ENCODE data around the gene FBXO4. TPM values are rescaled to one million over a fixed set of nuclear protein-coding genes. Genes with fewer than 3 reads are reported as not detected.

The FBXO4 gene
- total RNA-seq, 4 donors from 2014 or later, result 0.59 to 21.8 (median 15.5) TPM

DNA sequence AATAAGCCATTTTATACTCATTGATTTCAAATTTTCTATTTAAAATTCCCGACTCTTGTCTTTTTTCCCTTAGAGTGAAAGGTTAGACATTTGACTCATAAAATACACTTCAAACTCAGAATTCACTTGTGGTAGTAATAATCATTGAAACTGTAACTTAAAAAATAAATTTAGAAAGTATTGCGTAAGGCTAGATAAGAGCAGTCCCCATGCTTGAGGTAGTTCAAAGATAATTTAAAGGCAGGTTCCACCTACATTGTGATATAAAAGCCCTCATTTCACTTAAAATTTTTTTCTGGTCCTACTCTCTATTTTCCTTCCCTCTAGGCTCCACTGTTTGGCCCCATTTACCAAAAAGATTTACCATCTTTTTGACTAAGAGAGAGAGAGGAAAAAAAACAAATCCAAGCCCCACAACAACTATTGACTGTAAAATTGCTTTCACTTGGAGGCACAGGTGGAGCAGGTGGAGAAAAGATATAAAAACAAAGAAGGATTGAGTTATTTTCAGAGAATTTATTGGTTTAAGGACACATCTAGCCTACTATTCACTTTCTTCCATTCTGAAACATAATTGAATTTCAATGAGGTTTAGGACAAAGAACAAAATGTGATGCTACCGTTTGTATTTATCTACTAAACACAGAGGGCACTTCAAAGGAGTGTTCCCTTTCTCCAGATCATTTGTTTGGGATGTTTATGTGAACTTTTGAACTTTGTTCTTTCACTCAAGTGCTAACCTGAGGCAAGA, 61.0 kb downstream of the FBXO4 start:
- Histone ChIP-seq H3K9me3 (no peaks in the 10 kb centered on the region), H3K27ac (no peak overlapping the region), H3K36me3 (no peaks in the 10 kb centered on the region), H3K27me3 (no peaks in the 10 kb centered on the region), H3K4me1 (no peaks in the 10 kb centered on the region), H3K4me3 (no peak overlapping the region)
- intact Hi-C loops (cut with DNase I; ENCODE audit: low total_unique reads), result no loop called here
- DNase-seq, result no peak
- TF ChIP-seq POLR2A (IDR thresholded peaks at IDR 0.05), result no peak
- TF ChIP-seq, protein P1, sequence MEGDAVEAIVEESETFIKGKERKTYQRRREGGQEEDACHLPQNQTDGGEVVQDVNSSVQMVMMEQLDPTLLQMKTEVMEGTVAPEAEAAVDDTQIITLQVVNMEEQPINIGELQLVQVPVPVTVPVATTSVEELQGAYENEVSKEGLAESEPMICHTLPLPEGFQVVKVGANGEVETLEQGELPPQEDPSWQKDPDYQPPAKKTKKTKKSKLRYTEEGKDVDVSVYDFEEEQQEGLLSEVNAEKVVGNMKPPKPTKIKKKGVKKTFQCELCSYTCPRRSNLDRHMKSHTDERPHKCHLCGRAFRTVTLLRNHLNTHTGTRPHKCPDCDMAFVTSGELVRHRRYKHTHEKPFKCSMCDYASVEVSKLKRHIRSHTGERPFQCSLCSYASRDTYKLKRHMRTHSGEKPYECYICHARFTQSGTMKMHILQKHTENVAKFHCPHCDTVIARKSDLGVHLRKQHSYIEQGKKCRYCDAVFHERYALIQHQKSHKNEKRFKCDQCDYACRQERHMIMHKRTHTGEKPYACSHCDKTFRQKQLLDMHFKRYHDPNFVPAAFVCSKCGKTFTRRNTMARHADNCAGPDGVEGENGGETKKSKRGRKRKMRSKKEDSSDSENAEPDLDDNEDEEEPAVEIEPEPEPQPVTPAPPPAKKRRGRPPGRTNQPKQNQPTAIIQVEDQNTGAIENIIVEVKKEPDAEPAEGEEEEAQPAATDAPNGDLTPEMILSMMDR (IDR thresholded peaks at IDR 0.05), result no peak

Small RNA genes within 50 kb of the gene (small RNA-seq; reads per million reads assigned to genes)
- gene RF00019, result not detected

Other genes with a start within 250 kb of the FBXO4 start
- gene OXCT1, start 54.9 kb upstream of the FBXO4 start, total RNA-seq, result 10 to 100 TPM; 11.2 to 37.3 (median 27.0) TPM
- gene RIMOC1, start 20.9 kb upstream of the FBXO4 start, total RNA-seq, result 10 to 100 TPM in 3 of 4 donors, 1 to 10 TPM in 1; 9.2 to 23.8 (median 22.6) TPM

Data from uterus (tissue), 4 donors.